A549 (cell line): ENCODE results near the gene ZNF446. TPM values are rescaled to one million over a fixed set of nuclear protein-coding genes. Genes with fewer than 3 reads are reported as not detected.

Experiments used
- ATAC-seq, 2 experiments: fragments of 200-7000 bp in 1 of 2; fragments of >200 bp in 1 of 2; cut with Nextera tagmentation in 1 of 2; cut with Tn5 transposase in 1 of 2; 3 replicates each; pipeline versions ENCODE4 v1.8.0 to v1.9.1; 2018 to 2020; ENCODE audit warnings: mild to moderate bottlenecking in 1 of 2, moderate library complexity in 1 of 2
- CTCF ChIA-PET: fragments of 300-600 bp; sonication (Branson Sonifier 250); formaldehyde crosslinking; extraction: SDS; loops from one replicate; lab custom pipeline; 2021; ENCODE audit warnings: antibody characterized with exemption, inconsistent platforms; lab: Yijun Ruan, JAX
- POLR2A ChIA-PET: fragments of 350-600 bp; formaldehyde crosslinking; extraction: SDS; loops from one replicate; lab custom pipeline; 2021; ENCODE audit warnings: antibody characterized with exemption, inconsistent platforms; lab: Yijun Ruan, JAX
- DNase-seq, 2 experiments: peaks; one replicate each; pipeline versions ENCODE4 v3.0.0 to v3.0.0-alpha.2; 2011 to 2016; ENCODE audit warnings: low read depth in 1 of 2, low spot score in 1 of 2
- FAIRE-seq: peaks from 2 replicates; lab custom pipeline; 2011; peaks lifted over from hg19 to GRCh38; lab: Jason Lieb, UNC
- H3K27ac ChIP-seq, 2 experiments: fragments of >200 bp; sonication (Bioruptor Twin); formaldehyde crosslinking; 3 replicates each; pipeline ENCODE4 v1.5.1; 2016 to 2017
- H3K4me1 ChIP-seq: fragments of >200 bp; sonication (Bioruptor Twin); formaldehyde crosslinking; 3 replicates; pipeline ENCODE4 v1.6.1; 2016
- H3K4me2 ChIP-seq: fragments of >200 bp; sonication (Bioruptor Twin); formaldehyde crosslinking; 3 replicates; pipeline ENCODE4 v1.6.1; 2016
- H3K4me3 ChIP-seq: fragments of >200 bp; sonication (Bioruptor Twin); formaldehyde crosslinking; 3 replicates; pipeline ENCODE4 v1.5.1; 2016
- H3K9me3 ChIP-seq: fragments of >200 bp; sonication (Bioruptor Twin); formaldehyde crosslinking; 3 replicates; pipeline ENCODE4 v1.6.1; 2016
- CBX8 ChIP-seq: fragments of 200-600 bp; sonication (generic); IDR thresholded peaks from 2 replicates; pipeline ENCODE4 v1.6.1; 2016
- EHF ChIP-seq: fragments of 250-450 bp; sonication (Bioruptor Pico); IDR thresholded peaks from 2 replicates; pipeline ENCODE4 v1.5.0; 2020; ENCODE audit warnings: mild to moderate bottlenecking
- FOSB ChIP-seq: fragments of 250-450 bp; sonication (Bioruptor Pico); IDR thresholded peaks from 2 replicates; pipeline ENCODE4 v1.5.0; 2020; ENCODE audit warnings: mild to moderate bottlenecking, moderate library complexity
- FOSL2 ChIP-seq, 2 experiments: fragments of 450-650 bp in 1 of 2; fragments of >200 bp in 1 of 2; sonication (Bioruptor Twin) in 1 of 2; formaldehyde crosslinking; IDR thresholded peaks; 2 replicates each; pipeline versions ENCODE4 v1.5.0 to v1.6.1; 2016 to 2020; ENCODE audit warnings: mild to moderate bottlenecking in 1 of 2, moderate library complexity in 1 of 2
- GATA3 ChIP-seq: IDR thresholded peaks from 2 replicates; pipeline ENCODE4 v1.6.1; 2012; ENCODE audit warnings: borderline replicate concordance
- HOXB13 ChIP-seq: fragments of 250-450 bp; sonication (Bioruptor Pico); IDR thresholded peaks from 2 replicates; pipeline ENCODE4 v1.5.0; 2020; ENCODE audit warnings: low read depth, mild to moderate bottlenecking, moderate library complexity
- HOXB5 ChIP-seq: fragments of 250-450 bp; sonication (Bioruptor Pico); IDR thresholded peaks from 2 replicates; pipeline ENCODE4 v1.5.0; 2020; ENCODE audit warnings: mild to moderate bottlenecking, moderate library complexity
- KDM1A ChIP-seq: fragments of 200-600 bp; sonication (generic); IDR thresholded peaks from 2 replicates; pipeline ENCODE4 v1.6.1; 2016; ENCODE audit warnings: low read depth, mild to moderate bottlenecking
- MAZ ChIP-seq: fragments of 150-350 bp; IDR thresholded peaks from 2 replicates; pipeline ENCODE4 v1.6.1; 2014; ENCODE audit warnings: antibody characterized with exemption, low read depth, low read length, borderline replicate concordance
- MYC ChIP-seq: IDR thresholded peaks from 2 replicates; pipeline ENCODE4 v1.6.1; 2012; ENCODE audit warnings: mild to moderate bottlenecking, inconsistent platforms, low read length, improper control_type of control experiment, borderline replicate concordance
- NFE2L2 ChIP-seq: fragments of 150-350 bp; conservative IDR thresholded peaks from 2 replicates; pipeline ENCODE4 v1.6.1; 2014; ENCODE audit warnings: low read length
- PHF8 ChIP-seq: fragments of 200-600 bp; sonication (generic); IDR thresholded peaks from 2 replicates; pipeline ENCODE4 v1.6.1; 2016; ENCODE audit warnings: low read depth, mild to moderate bottlenecking, antibody characterized with exemption, moderate library complexity, borderline replicate concordance
- POLR2A ChIP-seq: IDR thresholded peaks from 2 replicates; pipeline ENCODE4 v1.6.1; 2012; ENCODE audit warnings: mild to moderate bottlenecking, low read length
- RAD21 ChIP-seq, 2 experiments: fragments of >200 bp in 1 of 2; sonication (Bioruptor Twin) in 1 of 2; formaldehyde crosslinking in 1 of 2; IDR thresholded peaks in 1 of 2; conservative IDR thresholded peaks in 1 of 2; 2 replicates in 1 of 2; 3 replicates in 1 of 2; pipeline ENCODE4 v1.6.1; 2012 to 2018; ENCODE audit warnings: inconsistent platforms in 1 of 2
- RCOR1 ChIP-seq: fragments of 150-350 bp; IDR thresholded peaks from 2 replicates; pipeline ENCODE4 v1.6.1; 2014; ENCODE audit warnings: antibody characterized with exemption, low read length, low read depth
- TP53 ChIP-seq: fragments of 250-450 bp; sonication (Bioruptor Pico); IDR thresholded peaks from 2 replicates; pipeline ENCODE4 v1.5.0; 2021; ENCODE audit warnings: mild to moderate bottlenecking, moderate library complexity
- ZNF302 ChIP-seq: fragments of 250-450 bp; sonication (Bioruptor Pico); IDR thresholded peaks from 2 replicates; pipeline ENCODE4 v1.9.0; 2021; ENCODE audit warnings: inconsistent platforms, mild to moderate bottlenecking, moderate library complexity
- ZSCAN20 ChIP-seq: fragments of 250-450 bp; sonication (Bioruptor Pico); IDR thresholded peaks from 2 replicates; pipeline ENCODE4 v1.8.0; 2022; ENCODE audit warnings: mild to moderate bottlenecking, moderate library complexity
- WGBS: methylation state at CpG from one replicate; pipeline ENCODE4 v1.1.6; 2017; ENCODE audit errors: missing lambda C conversion rate; 5-methylcytosine and 5-hydroxymethylcytosine counted together
- polyA plus RNA-seq, 4 experiments: library from polyadenylated mRNA; depleted of rRNA in 3 of 4; stranded (reverse); fragments of >200 nt; fragmentation: RNase III in 1 of 4; extraction: RNeasy Plus Mini Kit Qiagen cat#74134 plus additional on column Dnase treatment in 1 of 4; gene quantifications; 2 replicates in 3 of 4; 3 replicates in 1 of 4; pipeline ENCODE4 v1.2.3, GENCODE V29; 2011 to 2017
- TF ChIP-seq, protein P1 (sequence below): IDR thresholded peaks from 2 replicates; pipeline ENCODE4 v1.6.1; 2012
- TF ChIP-seq, protein P2 (sequence below): fragments of 250-450 bp; sonication (Bioruptor Pico); IDR thresholded peaks from 2 replicates; pipeline ENCODE4 v1.5.0; 2020; ENCODE audit warnings: low read depth, mild to moderate bottlenecking, moderate library complexity
- TF ChIP-seq, protein P3 (sequence below): IDR thresholded peaks from 2 replicates; pipeline ENCODE4 v1.6.1; 2012
- TF ChIP-seq, protein P4 (sequence below): fragments of 200-600 bp; sonication (generic); IDR thresholded peaks from 2 replicates; pipeline ENCODE4 v1.6.1; 2016; ENCODE audit warnings: antibody characterized with exemption, mild to moderate bottlenecking, moderate library complexity
- TF ChIP-seq, protein P5 (sequence below): fragments of 250-450 bp; sonication (Bioruptor Pico); IDR thresholded peaks from 2 replicates; pipeline ENCODE4 v1.5.0; 2021; ENCODE audit warnings: mild to moderate bottlenecking, moderate library complexity, borderline replicate concordance
- TF ChIP-seq, protein P6 (sequence below): fragments of >200 bp; sonication (Bioruptor Twin); formaldehyde crosslinking; IDR thresholded peaks from 2 replicates; pipeline ENCODE4 v1.6.1; 2016
- TF ChIP-seq, protein P7 (sequence below): fragments of >200 bp; sonication (Bioruptor Twin); formaldehyde crosslinking; IDR thresholded peaks from 3 replicates; pipeline ENCODE4 v1.5.1; 2016
- TF ChIP-seq, protein P8 (sequence below): IDR thresholded peaks from 2 replicates; pipeline ENCODE4 v1.6.1; 2012; ENCODE audit warnings: low read depth, borderline replicate concordance

The ZNF446 gene
- polyA plus RNA-seq, 2 of the 4 experiments (the other 2 are of a cell fraction) = 6.2 to 11.0 TPM

DNA sequence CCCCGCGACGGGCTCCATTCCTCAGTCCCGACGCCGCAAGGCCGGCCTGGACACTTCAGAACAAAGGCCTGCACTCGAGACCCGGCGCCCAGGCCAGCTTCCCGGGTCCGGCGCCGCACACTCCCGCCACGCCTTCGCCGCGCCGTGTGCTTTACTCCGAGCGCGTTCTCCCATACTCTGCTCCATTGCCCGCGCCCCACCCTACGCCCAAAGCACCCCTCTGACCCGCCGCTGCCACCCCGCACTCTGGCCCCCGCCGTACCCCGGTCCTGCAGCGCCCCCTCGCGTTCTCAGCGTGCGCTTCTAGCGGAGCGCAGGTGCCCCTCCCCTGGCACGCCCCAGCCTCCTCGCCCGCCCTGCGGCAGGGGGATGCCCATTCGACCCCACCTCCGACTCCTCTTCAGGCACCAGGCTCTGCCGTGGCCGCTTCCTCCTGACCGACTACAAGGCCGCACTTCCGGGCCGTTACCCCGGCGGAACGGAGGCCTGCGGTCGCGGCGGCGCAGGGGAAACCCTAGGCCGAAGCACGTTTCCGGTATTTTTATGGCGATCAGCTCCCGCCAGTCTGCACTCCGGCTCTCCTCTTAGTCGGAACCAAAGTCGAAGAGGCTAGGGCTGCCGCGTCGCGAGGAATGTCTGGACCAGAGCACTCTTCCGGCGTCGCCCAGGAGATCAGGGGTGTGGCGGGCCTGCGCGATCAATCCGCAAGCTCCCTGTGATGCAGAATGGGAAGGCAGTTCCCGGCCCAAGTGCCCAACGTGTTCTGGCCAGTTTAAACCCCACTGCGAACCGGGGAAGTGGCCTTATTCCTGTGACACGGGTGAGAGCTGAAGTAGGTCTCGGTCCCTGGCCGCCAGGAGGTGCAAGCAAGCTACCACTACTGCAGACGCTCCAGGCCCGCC, 43.5 kb downstream of the ZNF446 start, which contains the start of gene ZBTB45:
Gene ZBTB45 (minus strand): TSS at position 456 of the 902 bp plus-strand sequence. CDS start 2,137 bp downstream, outside the sequence.
- Histone ChIP-seq H3K4me2 (peak within 1 kb of the TSS; percentile 98), H3K9me3 (no peaks in the 10 kb centered on the region), H3K4me3 (peak within 1 kb of the TSS; percentile 65), H3K4me1 (peaks cover 16% of the 10 kb centered on the region), H3K27ac (peak within 1 kb of the TSS; percentile 86 to 92)
- peak; percentile 90 to 99 for DNase-seq
- CTCF ChIA-PET = interaction anchor here (0.7 to 8.6 kb wide), 69 partner anchors 10 to 1130 kb away, joined by 3 to 222 read pairs (median 5); partner anchors contain the start of genes CHMP2A, SLC27A5, TRIM28 and UBE2M
- POLR2A ChIA-PET = interaction anchor here (0.5 to 5.7 kb wide), 31 partner anchors 9 to 768 kb away, joined by 3 to 184 read pairs (median 5); partner anchors contain the start of genes CHMP2A, ERVK3-1, MZF1 and SLC27A5
- 2% methylated on average over 42 of the region's 87 CpGs for WGBS
- FAIRE-seq = peak; percentile 65
- ATAC-seq = peak; percentile 85 to 88
- TF ChIP-seq ZNF302 (CRISPR knock-in tag) = no peak
- peak; percentile 80 for TF ChIP-seq MYC
- TF ChIP-seq ZSCAN20 (CRISPR knock-in tag) = no peak
- TF ChIP-seq HOXB5 (CRISPR knock-in tag) = peak; percentile 92
- 0 out of 2 replicates have a peak, but pooled peaks have one; percentile 66 for TF ChIP-seq HOXB13 (CRISPR knock-in tag)
- TF ChIP-seq, protein P1, sequence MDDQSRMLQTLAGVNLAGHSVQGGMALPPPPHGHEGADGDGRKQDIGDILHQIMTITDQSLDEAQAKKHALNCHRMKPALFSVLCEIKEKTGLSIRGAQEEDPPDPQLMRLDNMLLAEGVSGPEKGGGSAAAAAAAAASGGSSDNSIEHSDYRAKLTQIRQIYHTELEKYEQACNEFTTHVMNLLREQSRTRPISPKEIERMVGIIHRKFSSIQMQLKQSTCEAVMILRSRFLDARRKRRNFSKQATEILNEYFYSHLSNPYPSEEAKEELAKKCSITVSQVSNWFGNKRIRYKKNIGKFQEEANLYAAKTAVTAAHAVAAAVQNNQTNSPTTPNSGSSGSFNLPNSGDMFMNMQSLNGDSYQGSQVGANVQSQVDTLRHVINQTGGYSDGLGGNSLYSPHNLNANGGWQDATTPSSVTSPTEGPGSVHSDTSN = peak; percentile 75
- peak; percentile 75 for TF ChIP-seq TP53 (CRISPR knock-in tag)
- TF ChIP-seq GATA3 = peak; percentile 75
- TF ChIP-seq, protein P2, sequence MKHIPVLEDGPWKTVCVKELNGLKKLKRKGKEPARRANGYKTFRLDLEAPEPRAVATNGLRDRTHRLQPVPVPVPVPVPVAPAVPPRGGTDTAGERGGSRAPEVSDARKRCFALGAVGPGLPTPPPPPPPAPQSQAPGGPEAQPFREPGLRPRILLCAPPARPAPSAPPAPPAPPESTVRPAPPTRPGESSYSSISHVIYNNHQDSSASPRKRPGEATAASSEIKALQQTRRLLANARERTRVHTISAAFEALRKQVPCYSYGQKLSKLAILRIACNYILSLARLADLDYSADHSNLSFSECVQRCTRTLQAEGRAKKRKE (CRISPR knock-in tag) = no peak
- TF ChIP-seq, protein P3, sequence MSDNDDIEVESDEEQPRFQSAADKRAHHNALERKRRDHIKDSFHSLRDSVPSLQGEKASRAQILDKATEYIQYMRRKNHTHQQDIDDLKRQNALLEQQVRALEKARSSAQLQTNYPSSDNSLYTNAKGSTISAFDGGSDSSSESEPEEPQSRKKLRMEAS = peak; percentile 98
- no peak for TF ChIP-seq FOSB (CRISPR knock-in tag)
- no peak for TF ChIP-seq CBX8
- TF ChIP-seq POLR2A = peak; percentile 84
- TF ChIP-seq MAZ = peak; percentile 92
- no peak for TF ChIP-seq KDM1A
- TF ChIP-seq, protein P4, sequence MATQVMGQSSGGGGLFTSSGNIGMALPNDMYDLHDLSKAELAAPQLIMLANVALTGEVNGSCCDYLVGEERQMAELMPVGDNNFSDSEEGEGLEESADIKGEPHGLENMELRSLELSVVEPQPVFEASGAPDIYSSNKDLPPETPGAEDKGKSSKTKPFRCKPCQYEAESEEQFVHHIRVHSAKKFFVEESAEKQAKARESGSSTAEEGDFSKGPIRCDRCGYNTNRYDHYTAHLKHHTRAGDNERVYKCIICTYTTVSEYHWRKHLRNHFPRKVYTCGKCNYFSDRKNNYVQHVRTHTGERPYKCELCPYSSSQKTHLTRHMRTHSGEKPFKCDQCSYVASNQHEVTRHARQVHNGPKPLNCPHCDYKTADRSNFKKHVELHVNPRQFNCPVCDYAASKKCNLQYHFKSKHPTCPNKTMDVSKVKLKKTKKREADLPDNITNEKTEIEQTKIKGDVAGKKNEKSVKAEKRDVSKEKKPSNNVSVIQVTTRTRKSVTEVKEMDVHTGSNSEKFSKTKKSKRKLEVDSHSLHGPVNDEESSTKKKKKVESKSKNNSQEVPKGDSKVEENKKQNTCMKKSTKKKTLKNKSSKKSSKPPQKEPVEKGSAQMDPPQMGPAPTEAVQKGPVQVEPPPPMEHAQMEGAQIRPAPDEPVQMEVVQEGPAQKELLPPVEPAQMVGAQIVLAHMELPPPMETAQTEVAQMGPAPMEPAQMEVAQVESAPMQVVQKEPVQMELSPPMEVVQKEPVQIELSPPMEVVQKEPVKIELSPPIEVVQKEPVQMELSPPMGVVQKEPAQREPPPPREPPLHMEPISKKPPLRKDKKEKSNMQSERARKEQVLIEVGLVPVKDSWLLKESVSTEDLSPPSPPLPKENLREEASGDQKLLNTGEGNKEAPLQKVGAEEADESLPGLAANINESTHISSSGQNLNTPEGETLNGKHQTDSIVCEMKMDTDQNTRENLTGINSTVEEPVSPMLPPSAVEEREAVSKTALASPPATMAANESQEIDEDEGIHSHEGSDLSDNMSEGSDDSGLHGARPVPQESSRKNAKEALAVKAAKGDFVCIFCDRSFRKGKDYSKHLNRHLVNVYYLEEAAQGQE = no peak
- peak; percentile 77; the same call in 1 of the 2 replicates for TF ChIP-seq EHF (CRISPR knock-in tag)
- peak; percentile 83 to 92 for TF ChIP-seq RAD21 (conservative IDR thresholded peaks at IDR 0.05 in 1 of 2, IDR thresholded peaks at IDR 0.05 in 1 of 2)
- no peak for TF ChIP-seq RCOR1
- TF ChIP-seq, protein P5, sequence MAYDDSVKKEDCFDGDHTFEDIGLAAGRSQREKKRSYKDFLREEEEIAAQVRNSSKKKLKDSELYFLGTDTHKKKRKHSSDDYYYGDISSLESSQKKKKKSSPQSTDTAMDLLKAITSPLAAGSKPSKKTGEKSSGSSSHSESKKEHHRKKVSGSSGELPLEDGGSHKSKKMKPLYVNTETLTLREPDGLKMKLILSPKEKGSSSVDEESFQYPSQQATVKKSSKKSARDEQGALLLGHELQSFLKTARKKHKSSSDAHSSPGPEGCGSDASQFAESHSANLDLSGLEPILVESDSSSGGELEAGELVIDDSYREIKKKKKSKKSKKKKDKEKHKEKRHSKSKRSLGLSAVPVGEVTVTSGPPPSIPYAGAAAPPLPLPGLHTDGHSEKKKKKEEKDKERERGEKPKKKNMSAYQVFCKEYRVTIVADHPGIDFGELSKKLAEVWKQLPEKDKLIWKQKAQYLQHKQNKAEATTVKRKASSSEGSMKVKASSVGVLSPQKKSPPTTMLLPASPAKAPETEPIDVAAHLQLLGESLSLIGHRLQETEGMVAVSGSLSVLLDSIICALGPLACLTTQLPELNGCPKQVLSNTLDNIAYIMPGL = peak; percentile 93
- TF ChIP-seq, protein P6, sequence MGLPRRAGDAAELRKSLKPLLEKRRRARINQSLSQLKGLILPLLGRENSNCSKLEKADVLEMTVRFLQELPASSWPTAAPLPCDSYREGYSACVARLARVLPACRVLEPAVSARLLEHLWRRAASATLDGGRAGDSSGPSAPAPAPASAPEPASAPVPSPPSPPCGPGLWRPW = no peak
- TF ChIP-seq FOSL2 (IDR thresholded peaks at IDR 0.05) = no peak
- peak; percentile 59 for TF ChIP-seq FOSL2 (CRISPR knock-in tag; IDR thresholded peaks at IDR 0.05)
- TF ChIP-seq PHF8 = peak; percentile 80
- TF ChIP-seq NFE2L2 = no peak; the same call in 1 of the 2 replicates
- TF ChIP-seq, protein P7, sequence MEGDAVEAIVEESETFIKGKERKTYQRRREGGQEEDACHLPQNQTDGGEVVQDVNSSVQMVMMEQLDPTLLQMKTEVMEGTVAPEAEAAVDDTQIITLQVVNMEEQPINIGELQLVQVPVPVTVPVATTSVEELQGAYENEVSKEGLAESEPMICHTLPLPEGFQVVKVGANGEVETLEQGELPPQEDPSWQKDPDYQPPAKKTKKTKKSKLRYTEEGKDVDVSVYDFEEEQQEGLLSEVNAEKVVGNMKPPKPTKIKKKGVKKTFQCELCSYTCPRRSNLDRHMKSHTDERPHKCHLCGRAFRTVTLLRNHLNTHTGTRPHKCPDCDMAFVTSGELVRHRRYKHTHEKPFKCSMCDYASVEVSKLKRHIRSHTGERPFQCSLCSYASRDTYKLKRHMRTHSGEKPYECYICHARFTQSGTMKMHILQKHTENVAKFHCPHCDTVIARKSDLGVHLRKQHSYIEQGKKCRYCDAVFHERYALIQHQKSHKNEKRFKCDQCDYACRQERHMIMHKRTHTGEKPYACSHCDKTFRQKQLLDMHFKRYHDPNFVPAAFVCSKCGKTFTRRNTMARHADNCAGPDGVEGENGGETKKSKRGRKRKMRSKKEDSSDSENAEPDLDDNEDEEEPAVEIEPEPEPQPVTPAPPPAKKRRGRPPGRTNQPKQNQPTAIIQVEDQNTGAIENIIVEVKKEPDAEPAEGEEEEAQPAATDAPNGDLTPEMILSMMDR = peak; percentile 77
- TF ChIP-seq, protein P8, sequence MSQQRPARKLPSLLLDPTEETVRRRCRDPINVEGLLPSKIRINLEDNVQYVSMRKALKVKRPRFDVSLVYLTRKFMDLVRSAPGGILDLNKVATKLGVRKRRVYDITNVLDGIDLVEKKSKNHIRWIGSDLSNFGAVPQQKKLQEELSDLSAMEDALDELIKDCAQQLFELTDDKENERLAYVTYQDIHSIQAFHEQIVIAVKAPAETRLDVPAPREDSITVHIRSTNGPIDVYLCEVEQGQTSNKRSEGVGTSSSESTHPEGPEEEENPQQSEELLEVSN = peak; percentile 86
